Upper lobe of left lung (tissue), 4 donors: ENCODE results near the gene DEFB123.

Experiments used
- EP300 ChIP-seq, 4 donors: sonication (generic); formaldehyde crosslinking; IDR thresholded peaks; one replicate each; pipeline ENCODE4 v1.5.1; 2017; ENCODE audit warnings: antibody characterized with exemption in 4 of 4, control low read depth in 2 of 4
- POLR2A ChIP-seq, 4 donors: fragments of 450-650 bp; IDR thresholded peaks; one replicate each; pipeline ENCODE4 v1.5.1; 2016 to 2017; ENCODE audit warnings: antibody characterized with exemption in 4 of 4, mild to moderate bottlenecking in 2 of 4
- POLR2AphosphoS5 ChIP-seq, 2 donors: sonication (generic); formaldehyde crosslinking; IDR thresholded peaks; one replicate each; pipeline ENCODE4 v1.5.1; 2017; ENCODE audit warnings: antibody characterized with exemption in 2 of 2
- TF ChIP-seq, protein P1 (sequence below), 6 experiments: fragments of 450-650 bp in 4 of 6; fragments of 200-600 bp in 2 of 6; sonication (generic) in 2 of 6; IDR thresholded peaks; one replicate each; pipeline ENCODE4 v1.5.1; 2016 to 2019; ENCODE audit warnings: antibody characterized with exemption in 6 of 6

DNA sequence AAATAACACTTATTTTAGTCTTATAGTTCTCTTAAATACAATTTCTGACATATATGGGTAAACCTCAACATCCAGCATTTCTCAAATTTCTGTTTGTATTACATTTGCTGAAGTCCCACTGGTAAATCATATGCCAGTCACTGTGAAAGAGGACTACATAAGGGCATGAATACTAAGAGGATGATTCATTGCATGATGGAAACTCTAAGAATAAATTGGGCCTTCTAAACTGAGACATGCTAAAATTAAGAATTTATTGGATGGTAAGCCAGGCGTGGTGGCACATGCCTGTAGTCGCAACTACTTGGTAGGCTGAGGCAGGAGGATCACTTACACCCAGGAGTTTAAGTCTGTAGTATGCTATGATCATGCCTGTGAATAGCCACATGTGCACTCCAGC lies 12.1 kb downstream of the DEFB123 start:
- TF ChIP-seq, protein P1, sequence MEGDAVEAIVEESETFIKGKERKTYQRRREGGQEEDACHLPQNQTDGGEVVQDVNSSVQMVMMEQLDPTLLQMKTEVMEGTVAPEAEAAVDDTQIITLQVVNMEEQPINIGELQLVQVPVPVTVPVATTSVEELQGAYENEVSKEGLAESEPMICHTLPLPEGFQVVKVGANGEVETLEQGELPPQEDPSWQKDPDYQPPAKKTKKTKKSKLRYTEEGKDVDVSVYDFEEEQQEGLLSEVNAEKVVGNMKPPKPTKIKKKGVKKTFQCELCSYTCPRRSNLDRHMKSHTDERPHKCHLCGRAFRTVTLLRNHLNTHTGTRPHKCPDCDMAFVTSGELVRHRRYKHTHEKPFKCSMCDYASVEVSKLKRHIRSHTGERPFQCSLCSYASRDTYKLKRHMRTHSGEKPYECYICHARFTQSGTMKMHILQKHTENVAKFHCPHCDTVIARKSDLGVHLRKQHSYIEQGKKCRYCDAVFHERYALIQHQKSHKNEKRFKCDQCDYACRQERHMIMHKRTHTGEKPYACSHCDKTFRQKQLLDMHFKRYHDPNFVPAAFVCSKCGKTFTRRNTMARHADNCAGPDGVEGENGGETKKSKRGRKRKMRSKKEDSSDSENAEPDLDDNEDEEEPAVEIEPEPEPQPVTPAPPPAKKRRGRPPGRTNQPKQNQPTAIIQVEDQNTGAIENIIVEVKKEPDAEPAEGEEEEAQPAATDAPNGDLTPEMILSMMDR (IDR thresholded peaks at IDR 0.05) = no peak
- TF ChIP-seq EP300 (IDR thresholded peaks at IDR 0.05) (no peak), POLR2A (IDR thresholded peaks at IDR 0.05) (no peak), POLR2AphosphoS5 (IDR thresholded peaks at IDR 0.05) (no peak)
